A549 (cell line): ENCODE results near the gene TEX35. TPM values are rescaled to one million over a fixed set of nuclear protein-coding genes. Genes with fewer than 3 reads are reported as not detected.
A peak's percentile ranks its signal among the peaks of the same experiment; 100 is the strongest.

Experiments
- ATAC-seq, 2 experiments: fragments of 200-7000 bp in 1 of 2; fragments of >200 bp in 1 of 2; cut with Nextera tagmentation in 1 of 2; cut with Tn5 transposase in 1 of 2; 3 replicates each; pipeline versions ENCODE4 v1.8.0 to v1.9.1; 2018 to 2020; ENCODE audit warnings: mild to moderate bottlenecking in 1 of 2, moderate library complexity in 1 of 2
- CTCF ChIA-PET: fragments of 300-600 bp; sonication (Branson Sonifier 250); formaldehyde crosslinking; extraction: SDS; loops from one replicate; lab custom pipeline; 2021; ENCODE audit warnings: antibody characterized with exemption, inconsistent platforms; lab: Yijun Ruan, JAX
- POLR2A ChIA-PET: fragments of 350-600 bp; formaldehyde crosslinking; extraction: SDS; loops from one replicate; lab custom pipeline; 2021; ENCODE audit warnings: antibody characterized with exemption, inconsistent platforms; lab: Yijun Ruan, JAX
- DNase-seq, 2 experiments: peaks; one replicate each; pipeline versions ENCODE4 v3.0.0 to v3.0.0-alpha.2; 2011 to 2016; ENCODE audit warnings: low read depth in 1 of 2, low spot score in 1 of 2
- FAIRE-seq: peaks from 2 replicates; lab custom pipeline; 2011; peaks lifted over from hg19 to GRCh38; lab: Jason Lieb, UNC
- H3K27ac ChIP-seq, 2 experiments: fragments of >200 bp; sonication (Bioruptor Twin); formaldehyde crosslinking; 3 replicates each; pipeline ENCODE4 v1.5.1; 2016 to 2017
- H3K4me1 ChIP-seq: fragments of >200 bp; sonication (Bioruptor Twin); formaldehyde crosslinking; 3 replicates; pipeline ENCODE4 v1.6.1; 2016
- H3K4me2 ChIP-seq: fragments of >200 bp; sonication (Bioruptor Twin); formaldehyde crosslinking; 3 replicates; pipeline ENCODE4 v1.6.1; 2016
- H3K4me3 ChIP-seq: fragments of >200 bp; sonication (Bioruptor Twin); formaldehyde crosslinking; 3 replicates; pipeline ENCODE4 v1.5.1; 2016
- H3K9me3 ChIP-seq: fragments of >200 bp; sonication (Bioruptor Twin); formaldehyde crosslinking; 3 replicates; pipeline ENCODE4 v1.6.1; 2016
- CHD4 ChIP-seq: fragments of 200-600 bp; sonication (generic); IDR thresholded peaks from 2 replicates; pipeline ENCODE4 v1.6.1; 2016; ENCODE audit warnings: antibody characterized with exemption, mild to moderate bottlenecking, borderline replicate concordance
- FOSL2 ChIP-seq, 2 experiments: fragments of 450-650 bp in 1 of 2; fragments of >200 bp in 1 of 2; sonication (Bioruptor Twin) in 1 of 2; formaldehyde crosslinking; IDR thresholded peaks; 2 replicates each; pipeline versions ENCODE4 v1.5.0 to v1.6.1; 2016 to 2020; ENCODE audit warnings: mild to moderate bottlenecking in 1 of 2, moderate library complexity in 1 of 2
- HEYL ChIP-seq: fragments of 250-450 bp; sonication (Bioruptor Pico); IDR thresholded peaks from 2 replicates; pipeline ENCODE4 v1.8.0; 2021; ENCODE audit warnings: mild to moderate bottlenecking, moderate library complexity
- HOXA7 ChIP-seq: fragments of 250-450 bp; sonication (Bioruptor Pico); IDR thresholded peaks from 2 replicates; pipeline ENCODE4 v1.5.0; 2020; ENCODE audit warnings: mild to moderate bottlenecking, moderate library complexity
- HOXB5 ChIP-seq: fragments of 250-450 bp; sonication (Bioruptor Pico); IDR thresholded peaks from 2 replicates; pipeline ENCODE4 v1.5.0; 2020; ENCODE audit warnings: mild to moderate bottlenecking, moderate library complexity
- KDM5A ChIP-seq: fragments of 200-600 bp; sonication (generic); IDR thresholded peaks from 2 replicates; pipeline ENCODE4 v1.6.1; 2016; ENCODE audit warnings: antibody characterized with exemption, mild to moderate bottlenecking
- NFE2L2 ChIP-seq: fragments of 150-350 bp; conservative IDR thresholded peaks from 2 replicates; pipeline ENCODE4 v1.6.1; 2014; ENCODE audit warnings: low read length
- NR3C1 ChIP-seq: fragments of >200 bp; sonication (Bioruptor Twin); formaldehyde crosslinking; IDR thresholded peaks from 3 replicates; pipeline ENCODE4 v1.6.1; 2017
- PHF8 ChIP-seq: fragments of 200-600 bp; sonication (generic); IDR thresholded peaks from 2 replicates; pipeline ENCODE4 v1.6.1; 2016; ENCODE audit warnings: low read depth, mild to moderate bottlenecking, antibody characterized with exemption, moderate library complexity, borderline replicate concordance
- POLR2A ChIP-seq: IDR thresholded peaks from 2 replicates; pipeline ENCODE4 v1.6.1; 2012; ENCODE audit warnings: mild to moderate bottlenecking, low read length
- TFCP2L1 ChIP-seq: fragments of 250-450 bp; sonication (Bioruptor Pico); IDR thresholded peaks from 2 replicates; pipeline ENCODE4 v1.5.0; 2021; ENCODE audit warnings: mild to moderate bottlenecking
- TP53 ChIP-seq: fragments of 250-450 bp; sonication (Bioruptor Pico); IDR thresholded peaks from 2 replicates; pipeline ENCODE4 v1.5.0; 2021; ENCODE audit warnings: mild to moderate bottlenecking, moderate library complexity
- ZC3H11A ChIP-seq: fragments of 450-650 bp; IDR thresholded peaks from 2 replicates; pipeline ENCODE4 v1.6.1; 2014; ENCODE audit warnings: antibody characterized with exemption, mild to moderate bottlenecking
- ZSCAN20 ChIP-seq: fragments of 250-450 bp; sonication (Bioruptor Pico); IDR thresholded peaks from 2 replicates; pipeline ENCODE4 v1.8.0; 2022; ENCODE audit warnings: mild to moderate bottlenecking, moderate library complexity
- WGBS: methylation state at CpG from one replicate; pipeline ENCODE4 v1.1.6; 2017; ENCODE audit errors: missing lambda C conversion rate; 5-methylcytosine and 5-hydroxymethylcytosine counted together
- polyA plus RNA-seq, 4 experiments: library from polyadenylated mRNA; depleted of rRNA in 3 of 4; stranded (reverse); fragments of >200 nt; fragmentation: RNase III in 1 of 4; extraction: RNeasy Plus Mini Kit Qiagen cat#74134 plus additional on column Dnase treatment in 1 of 4; gene quantifications; 2 replicates in 3 of 4; 3 replicates in 1 of 4; pipeline ENCODE4 v1.2.3, GENCODE V29; 2011 to 2017
- TF ChIP-seq, protein P1 (sequence below): IDR thresholded peaks from 2 replicates; pipeline ENCODE4 v1.6.1; 2012; ENCODE audit warnings: low read depth, borderline replicate concordance
- TF ChIP-seq, protein P2 (sequence below): fragments of >200 bp; sonication (Bioruptor Twin); formaldehyde crosslinking; IDR thresholded peaks from 3 replicates; pipeline ENCODE4 v1.6.1; 2016
- TF ChIP-seq, protein P3 (sequence below): fragments of 200-600 bp; sonication (generic); IDR thresholded peaks from 2 replicates; pipeline ENCODE4 v1.6.1; 2016; ENCODE audit warnings: antibody characterized with exemption, mild to moderate bottlenecking, moderate library complexity
- TF ChIP-seq, protein P4 (sequence below): IDR thresholded peaks from 2 replicates; pipeline ENCODE4 v1.6.1; 2012

The TEX35 gene
- polyA plus RNA-seq, 2 of the 4 experiments (the other 2 are of a cell fraction): not detected

DNA sequence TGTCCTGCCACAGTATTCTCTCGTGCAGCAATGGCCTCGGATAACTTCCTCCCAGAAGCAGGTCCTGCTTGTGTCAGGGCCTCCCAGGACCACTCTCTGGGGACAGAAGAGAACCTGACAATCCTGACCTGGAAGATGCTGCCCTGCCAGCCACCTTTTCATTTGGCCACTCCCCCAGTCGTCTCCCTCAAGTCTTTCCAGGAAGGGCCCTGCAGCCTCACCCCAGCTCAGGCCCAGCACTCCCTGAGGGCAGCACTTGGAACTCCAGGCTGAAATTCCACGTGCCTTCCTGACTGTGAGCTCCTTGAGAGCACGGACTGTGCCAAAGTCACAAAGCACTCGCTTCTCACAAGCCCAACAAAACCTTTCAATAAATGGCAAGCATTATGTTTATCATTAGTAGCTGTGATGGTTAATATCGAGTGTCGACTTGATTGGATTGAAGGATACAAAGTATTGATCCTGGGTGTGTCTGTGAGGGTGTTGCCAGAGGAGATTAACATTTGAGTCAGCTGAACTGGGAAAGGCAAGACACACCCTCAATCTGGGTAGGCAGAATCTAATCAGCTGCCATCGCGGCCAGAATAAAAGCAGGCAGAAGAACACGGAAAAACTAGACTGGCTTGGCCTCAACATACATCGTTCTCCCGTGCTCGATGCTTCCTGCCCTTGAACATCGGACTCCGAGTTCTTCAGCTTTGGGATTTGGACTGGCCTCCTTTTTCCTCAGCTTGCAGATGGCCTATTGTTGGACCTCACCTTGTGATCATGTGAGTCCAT lies 13.8 kb upstream of the TEX35 start:
- Histone ChIP-seq H3K4me2 (no peak overlapping the region), H3K27ac (no peak overlapping the region), H3K4me3 (no peak overlapping the region), H3K4me1 (no peaks in the 10 kb centered on the region), H3K9me3 (no peaks in the 10 kb centered on the region)
- ATAC-seq (0 out of 6 replicates have a peak, but pooled peaks of 1 of the 2 experiments have one; percentile 5), FAIRE-seq (no peak), DNase-seq (peak in 1 of 2 experiments; percentile 9)
- ChIA-PET POLR2A (no interaction called here), CTCF (interaction anchor here (0.6 to 6.0 kb wide), 5 partner anchors 15 to 150 kb away, joined by 3 to 54 read pairs (median 6); partner anchors contain the start of gene TEX35)
- 79% methylated on average over 16 of the region's 16 CpGs for WGBS
- TF ChIP-seq TFCP2L1 (CRISPR knock-in tag) (no peak), TP53 (CRISPR knock-in tag) (no peak), PHF8 (no peak), NFE2L2 (no peak), ZSCAN20 (CRISPR knock-in tag) (no peak), HOXA7 (CRISPR knock-in tag) (no peak), ZC3H11A (no peak), KDM5A (no peak)

DNA sequence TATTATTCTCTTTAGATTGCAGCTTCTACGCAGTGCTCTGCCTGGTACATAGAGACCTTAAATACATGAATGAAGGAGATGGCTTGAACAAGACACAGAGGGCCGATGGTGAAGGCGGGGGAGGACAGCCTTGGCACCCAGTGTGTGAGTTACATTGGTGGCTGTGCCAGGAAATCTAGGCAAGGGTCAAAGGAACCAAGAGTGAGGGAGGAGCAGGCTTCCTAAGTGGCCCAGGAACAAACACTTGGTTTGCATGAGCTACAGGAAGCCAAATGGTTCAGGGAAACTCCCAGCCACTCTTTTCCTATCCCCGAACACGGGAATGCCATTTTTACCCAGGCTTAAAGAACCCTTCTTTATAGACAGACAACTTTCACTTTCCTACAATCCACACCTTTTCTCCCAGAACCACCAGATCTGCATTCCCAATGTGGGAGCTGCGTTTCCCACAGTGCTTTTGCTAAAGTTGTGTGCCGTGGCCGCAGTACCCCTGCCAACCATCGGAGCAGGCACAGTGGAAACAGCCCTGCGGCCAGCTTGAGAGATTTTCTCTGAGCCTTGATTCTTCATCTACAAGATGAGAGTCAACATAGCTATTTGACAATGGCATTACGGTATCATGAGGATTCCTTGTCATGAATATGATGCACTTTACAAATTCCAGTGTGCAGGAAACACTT lies 12.7 kb upstream of the TEX35 start:
- no peaks in the 10 kb centered on the region for H3K9me3 ChIP-seq
- ATAC-seq (peak; percentile 56 to 74; a peak in 3 of 6 replicates), DNase-seq (peak; percentile 12 to 29), FAIRE-seq (no peak)
- H3K4me1 ChIP-seq: no peaks in the 10 kb centered on the region
- no peak overlapping the region for H3K27ac ChIP-seq
- 82% methylated on average over 11 of the region's 11 CpGs for WGBS
- POLR2A ChIA-PET: no interaction called here
- no peak overlapping the region for H3K4me2 ChIP-seq
- CTCF ChIA-PET: interaction anchor here (0.7 to 6.0 kb wide), 19 partner anchors 8 to 568 kb away, joined by 3 to 54 read pairs (median 7); partner anchors contain the start of gene TEX35
- TF ChIP-seq FOSL2 (IDR thresholded peaks at IDR 0.05): no peak
- no peak for TF ChIP-seq FOSL2 (CRISPR knock-in tag; IDR thresholded peaks at IDR 0.05)
- no peak for TF ChIP-seq POLR2A
- no peak for TF ChIP-seq HEYL (CRISPR knock-in tag)
- TF ChIP-seq, protein P1, sequence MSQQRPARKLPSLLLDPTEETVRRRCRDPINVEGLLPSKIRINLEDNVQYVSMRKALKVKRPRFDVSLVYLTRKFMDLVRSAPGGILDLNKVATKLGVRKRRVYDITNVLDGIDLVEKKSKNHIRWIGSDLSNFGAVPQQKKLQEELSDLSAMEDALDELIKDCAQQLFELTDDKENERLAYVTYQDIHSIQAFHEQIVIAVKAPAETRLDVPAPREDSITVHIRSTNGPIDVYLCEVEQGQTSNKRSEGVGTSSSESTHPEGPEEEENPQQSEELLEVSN: no peak
- TF ChIP-seq, protein P2, sequence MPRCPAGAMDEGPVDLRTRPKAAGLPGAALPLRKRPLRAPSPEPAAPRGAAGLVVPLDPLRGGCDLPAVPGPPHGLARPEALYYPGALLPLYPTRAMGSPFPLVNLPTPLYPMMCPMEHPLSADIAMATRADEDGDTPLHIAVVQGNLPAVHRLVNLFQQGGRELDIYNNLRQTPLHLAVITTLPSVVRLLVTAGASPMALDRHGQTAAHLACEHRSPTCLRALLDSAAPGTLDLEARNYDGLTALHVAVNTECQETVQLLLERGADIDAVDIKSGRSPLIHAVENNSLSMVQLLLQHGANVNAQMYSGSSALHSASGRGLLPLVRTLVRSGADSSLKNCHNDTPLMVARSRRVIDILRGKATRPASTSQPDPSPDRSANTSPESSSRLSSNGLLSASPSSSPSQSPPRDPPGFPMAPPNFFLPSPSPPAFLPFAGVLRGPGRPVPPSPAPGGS: no peak
- TF ChIP-seq, protein P3, sequence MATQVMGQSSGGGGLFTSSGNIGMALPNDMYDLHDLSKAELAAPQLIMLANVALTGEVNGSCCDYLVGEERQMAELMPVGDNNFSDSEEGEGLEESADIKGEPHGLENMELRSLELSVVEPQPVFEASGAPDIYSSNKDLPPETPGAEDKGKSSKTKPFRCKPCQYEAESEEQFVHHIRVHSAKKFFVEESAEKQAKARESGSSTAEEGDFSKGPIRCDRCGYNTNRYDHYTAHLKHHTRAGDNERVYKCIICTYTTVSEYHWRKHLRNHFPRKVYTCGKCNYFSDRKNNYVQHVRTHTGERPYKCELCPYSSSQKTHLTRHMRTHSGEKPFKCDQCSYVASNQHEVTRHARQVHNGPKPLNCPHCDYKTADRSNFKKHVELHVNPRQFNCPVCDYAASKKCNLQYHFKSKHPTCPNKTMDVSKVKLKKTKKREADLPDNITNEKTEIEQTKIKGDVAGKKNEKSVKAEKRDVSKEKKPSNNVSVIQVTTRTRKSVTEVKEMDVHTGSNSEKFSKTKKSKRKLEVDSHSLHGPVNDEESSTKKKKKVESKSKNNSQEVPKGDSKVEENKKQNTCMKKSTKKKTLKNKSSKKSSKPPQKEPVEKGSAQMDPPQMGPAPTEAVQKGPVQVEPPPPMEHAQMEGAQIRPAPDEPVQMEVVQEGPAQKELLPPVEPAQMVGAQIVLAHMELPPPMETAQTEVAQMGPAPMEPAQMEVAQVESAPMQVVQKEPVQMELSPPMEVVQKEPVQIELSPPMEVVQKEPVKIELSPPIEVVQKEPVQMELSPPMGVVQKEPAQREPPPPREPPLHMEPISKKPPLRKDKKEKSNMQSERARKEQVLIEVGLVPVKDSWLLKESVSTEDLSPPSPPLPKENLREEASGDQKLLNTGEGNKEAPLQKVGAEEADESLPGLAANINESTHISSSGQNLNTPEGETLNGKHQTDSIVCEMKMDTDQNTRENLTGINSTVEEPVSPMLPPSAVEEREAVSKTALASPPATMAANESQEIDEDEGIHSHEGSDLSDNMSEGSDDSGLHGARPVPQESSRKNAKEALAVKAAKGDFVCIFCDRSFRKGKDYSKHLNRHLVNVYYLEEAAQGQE: no peak
- no peak for TF ChIP-seq HOXB5
- no peak for TF ChIP-seq NR3C1
- TF ChIP-seq, protein P4, sequence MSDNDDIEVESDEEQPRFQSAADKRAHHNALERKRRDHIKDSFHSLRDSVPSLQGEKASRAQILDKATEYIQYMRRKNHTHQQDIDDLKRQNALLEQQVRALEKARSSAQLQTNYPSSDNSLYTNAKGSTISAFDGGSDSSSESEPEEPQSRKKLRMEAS: no peak
- no peak for TF ChIP-seq CHD4
- no peak overlapping the region for H3K4me3 ChIP-seq
